IMR-90 (cell line): ENCODE results near the gene TBC1D17. TPM values are rescaled to one million over a fixed set of nuclear protein-coding genes. Genes with fewer than 3 reads are reported as not detected.

Experiments used
- ATAC-seq: fragments of 200-7000 bp; cut with Tn5 transposase; 2 replicates; pipeline ENCODE4 v1.9.1; 2020; ENCODE audit warnings: low read depth, mild to moderate bottlenecking, moderate library complexity
- BruUV-seq: library from RNA; stranded (reverse); fragments of 400-500 nt; replicated peaks from 2 replicates; lab custom pipeline; 2021; lab: Mats Ljungman, UMichigan
- CTCF ChIA-PET: fragments of 300-600 bp; formaldehyde crosslinking; extraction: SDS; loops from one replicate; lab custom pipeline; 2021; ENCODE audit warnings: antibody characterized with exemption; lab: Yijun Ruan, JAX
- POLR2A ChIA-PET: fragments of 300-600 bp; sonication (Branson Sonifier 250); formaldehyde crosslinking; loops from one replicate; lab custom pipeline; 2022; ENCODE audit warnings: antibody characterized with exemption; ENCODE audit not compliant: unreplicated experiment; lab: Charles Lee
- DNase-seq: peaks from one replicate; pipeline ENCODE4 v3.0.0; 2013
- H2AFZ ChIP-seq: replicated peaks from 2 replicates; pipeline ENCODE3; 2013; ENCODE audit warnings: low read length, mild to moderate bottlenecking; ENCODE audit not compliant: poor library complexity
- H2AK5ac ChIP-seq: 2 replicates; pipeline ENCODE4 v1.6.1; 2013; ENCODE audit warnings: low read depth, low read length, inconsistent platforms
- H2AK9ac ChIP-seq: replicated peaks from 2 replicates; pipeline ENCODE3; 2013; ENCODE audit warnings: mild to moderate bottlenecking, low read depth, low read length, moderate library complexity; ENCODE audit not compliant: poor library complexity
- H2BK120ac ChIP-seq: 2 replicates; pipeline ENCODE4 v1.6.1; 2013; ENCODE audit warnings: low read depth, low read length, inconsistent platforms
- H2BK15ac ChIP-seq: 3 replicates; pipeline ENCODE4 v1.6.1; 2013; ENCODE audit warnings: low read depth, low read length, inconsistent platforms
- H2BK20ac ChIP-seq: 2 replicates; pipeline ENCODE4 v1.6.1; 2013; ENCODE audit warnings: low read depth, mild to moderate bottlenecking, inconsistent platforms, low read length, moderate library complexity
- H2BK5ac ChIP-seq: 2 replicates; pipeline ENCODE4 v1.6.1; 2013; ENCODE audit warnings: mild to moderate bottlenecking, low read depth, low read length, inconsistent platforms; ENCODE audit not compliant: poor library complexity, severe bottlenecking
- H3K14ac ChIP-seq: replicated peaks from 2 replicates; pipeline ENCODE4 v1.6.1; 2013; ENCODE audit warnings: low read depth, low read length, inconsistent platforms
- H3K18ac ChIP-seq: 2 replicates; pipeline ENCODE4 v1.6.1; 2013; ENCODE audit warnings: low read depth, low read length, control low read depth
- H3K23ac ChIP-seq: 2 replicates; pipeline ENCODE4 v1.6.1; 2013; ENCODE audit warnings: low read depth, low read length, inconsistent platforms
- H3K27ac ChIP-seq: 2 replicates; pipeline ENCODE4 v1.5.1; 2013; ENCODE audit warnings: mild to moderate bottlenecking, control low read depth, low read length; ENCODE audit not compliant: insufficient read depth
- H3K27me3 ChIP-seq: 2 replicates; pipeline ENCODE4 v1.6.1; 2013; ENCODE audit warnings: low read length; ENCODE audit not compliant: control insufficient read depth, insufficient read depth
- H3K36me3 ChIP-seq: 2 replicates; pipeline ENCODE4 v1.6.1; 2013; ENCODE audit warnings: low read length, mixed read lengths; ENCODE audit not compliant: control insufficient read depth, insufficient read depth
- H3K4ac ChIP-seq: 2 replicates; pipeline ENCODE4 v1.6.1; 2013; ENCODE audit warnings: low read depth, low read length, inconsistent platforms
- H3K4me1 ChIP-seq: 2 replicates; pipeline ENCODE4 v1.6.1; 2013; ENCODE audit warnings: low read length, mixed read lengths; ENCODE audit not compliant: control insufficient read depth, insufficient read depth
- H3K4me2 ChIP-seq: 2 replicates; pipeline ENCODE4 v1.6.1; 2013; ENCODE audit warnings: low read depth, mild to moderate bottlenecking, control low read depth, low read length, moderate library complexity
- H3K4me3 ChIP-seq: 2 replicates; pipeline ENCODE4 v1.5.1; 2013; ENCODE audit warnings: low read depth, mild to moderate bottlenecking, control low read depth, low read length, moderate library complexity; ENCODE audit not compliant: insufficient read depth
- H3K56ac ChIP-seq: 2 replicates; pipeline ENCODE4 v1.6.1; 2013; ENCODE audit warnings: low read length, inconsistent platforms; ENCODE audit not compliant: insufficient read depth; ENCODE audit errors: extremely low read depth
- H3K79me1 ChIP-seq, 2 experiments: 2 replicates each; pipeline ENCODE4 v1.6.1; 2013; ENCODE audit warnings: low read length in 2 of 2, inconsistent platforms in 1 of 2, low read depth in 1 of 2
- H3K9ac ChIP-seq: 2 replicates; pipeline ENCODE4 v1.6.1; 2013; ENCODE audit warnings: low read depth, low read length, control low read depth
- H3K9me1 ChIP-seq: 2 replicates; pipeline ENCODE4 v1.6.1; 2013; ENCODE audit warnings: low read length, inconsistent platforms; ENCODE audit not compliant: insufficient read depth
- H3K9me3 ChIP-seq: 2 replicates; pipeline ENCODE4 v1.6.1; 2013; ENCODE audit warnings: low read length; ENCODE audit not compliant: control insufficient read depth, insufficient read depth
- H4K20me1 ChIP-seq: 2 replicates; pipeline ENCODE4 v1.6.1; 2013; ENCODE audit warnings: low read length, inconsistent platforms; ENCODE audit not compliant: insufficient read depth
- H4K5ac ChIP-seq: 2 replicates; pipeline ENCODE4 v1.6.1; 2013; ENCODE audit warnings: mild to moderate bottlenecking, low read depth, low read length, control low read depth
- H4K8ac ChIP-seq, 2 experiments: 2 replicates each; pipeline ENCODE4 v1.6.1; 2013; ENCODE audit warnings: low read depth in 2 of 2, low read length in 2 of 2, control low read depth in 1 of 2, inconsistent platforms in 1 of 2
- H4K91ac ChIP-seq: 2 replicates; pipeline ENCODE4 v1.6.1; 2013; ENCODE audit warnings: low read depth, low read length, inconsistent platforms; ENCODE audit not compliant: insufficient read depth
- BHLHE40 ChIP-seq: fragments of 150-350 bp; IDR thresholded peaks from 2 replicates; pipeline ENCODE4 v1.6.1; 2016; ENCODE audit warnings: mild to moderate bottlenecking, low read depth, low read length
- CHD1 ChIP-seq: IDR thresholded peaks from 2 replicates; pipeline ENCODE4 v1.6.1; 2012; ENCODE audit warnings: low read depth, low read length, improper control_type of control experiment
- ELK1 ChIP-seq: fragments of 150-350 bp; IDR thresholded peaks from 2 replicates; pipeline ENCODE4 v1.6.1; 2016; ENCODE audit warnings: low read depth, mild to moderate bottlenecking, low read length, moderate library complexity, borderline replicate concordance
- FOS ChIP-seq: fragments of 150-350 bp; IDR thresholded peaks from 2 replicates; pipeline ENCODE4 v1.6.1; 2016; ENCODE audit warnings: low read depth, low read length
- MAFK ChIP-seq: IDR thresholded peaks from 2 replicates; pipeline ENCODE4 v1.6.1; 2012; ENCODE audit warnings: low read depth, low read length, improper control_type of control experiment
- MAZ ChIP-seq: IDR thresholded peaks from 2 replicates; pipeline ENCODE4 v1.6.1; 2012; ENCODE audit warnings: low read depth, mild to moderate bottlenecking, low read length, improper control_type of control experiment, moderate library complexity, borderline replicate concordance
- MXI1 ChIP-seq: IDR thresholded peaks from 2 replicates; pipeline ENCODE4 v1.6.1; 2012; ENCODE audit warnings: low read depth, mild to moderate bottlenecking, low read length, moderate library complexity, borderline replicate concordance
- NFE2L2 ChIP-seq: fragments of 150-350 bp; IDR thresholded peaks from 2 replicates; pipeline ENCODE4 v1.6.1; 2016; ENCODE audit warnings: low read depth, mild to moderate bottlenecking, low read length
- POLR2A ChIP-seq: IDR thresholded peaks from 2 replicates; pipeline ENCODE4 v1.6.1; 2012; ENCODE audit warnings: mild to moderate bottlenecking, low read depth, low read length
- RAD21 ChIP-seq: IDR thresholded peaks from 2 replicates; pipeline ENCODE4 v1.6.1; 2012; ENCODE audit warnings: low read length, improper control_type of control experiment
- RCOR1 ChIP-seq: IDR thresholded peaks from 2 replicates; pipeline ENCODE4 v1.6.1; 2012; ENCODE audit warnings: mild to moderate bottlenecking, low read length, improper control_type of control experiment; ENCODE audit not compliant: insufficient replicate concordance
- RFX5 ChIP-seq: IDR thresholded peaks from 2 replicates; pipeline ENCODE4 v1.8.0; 2012; ENCODE audit warnings: low read depth, mild to moderate bottlenecking, low read length, moderate library complexity
- SMC3 ChIP-seq: fragments of 150-350 bp; IDR thresholded peaks from 2 replicates; pipeline ENCODE4 v1.6.1; 2016; ENCODE audit warnings: low read depth, mild to moderate bottlenecking, antibody characterized with exemption, low read length, moderate library complexity
- WGBS, 2 experiments: methylation state at CpG; one replicate each; pipeline versions ENCODE4 v1.1.5 to v1.1.7; 2013; ENCODE audit warnings: missing lambda C conversion rate in 2 of 2; ENCODE audit not compliant: insufficient read length in 1 of 2; ENCODE audit errors: extremely low coverage in 2 of 2; 5-methylcytosine and 5-hydroxymethylcytosine counted together
- dilution Hi-C: fragments of 300-500 bp; cut with HindIII; formaldehyde crosslinking; loops from one replicate; pipeline ENCODE4 v1.14.3; 2018; ENCODE audit warnings: low sequenced_read_pairs; ENCODE audit not compliant: unreplicated experiment
- in situ Hi-C: fragments of 300-500 bp; cut with MboI; formaldehyde crosslinking; loops from 3 replicates; pipeline ENCODE4 v1.14.3; 2019; ENCODE audit warnings: low sequenced_read_pairs, inconsistent platforms, mixed read lengths
- intact Hi-C: fragments of 100-400 bp; cut with micrococcal nuclease; formaldehyde crosslinking; loops from 2 replicates; pipeline ENCODE4 v1.10.0; 2022
- polyA plus RNA-seq, 3 experiments: library from polyadenylated mRNA; depleted of rRNA; stranded (reverse); fragments of >200 nt; gene quantifications; 2 replicates each; pipeline ENCODE4 v1.2.3, GENCODE V29; 2012; ENCODE audit warnings: low replicate concordance in 1 of 3
- total RNA-seq: library from RNA; depleted of rRNA; stranded (reverse); fragments of >200 nt; gene quantifications from 2 replicates; pipeline ENCODE4 v1.2.3, GENCODE V29; 2012

The TBC1D17 gene
- total and polyA plus RNA-seq, 2 of the 4 experiments (the other 2 are of a cell fraction): 1.1 to 27.8 TPM

GRCh38 chr19:49891393-49891792 is 13.9 kb downstream of the TBC1D17 start:
- Histone ChIP-seq H3K27me3 (peaks cover 8% of the 10 kb centered on the region; the same call in 1 of the 2 replicates), H4K20me1 (no peaks in the 10 kb centered on the region), H3K79me1 (no peaks in the 10 kb centered on the region), H3K27ac (no peak overlapping the region), H2BK5ac (no peak overlapping the region), H2AK9ac (no peak overlapping the region), H3K4me3 (no peak overlapping the region), H3K14ac (no peak overlapping the region), H4K91ac (no peak overlapping the region), H3K4me1 (peaks cover 2% of the 10 kb centered on the region; the same call in 1 of the 2 replicates), H3K18ac (no peak overlapping the region), H3K23ac (no peak overlapping the region), H3K56ac (no peak overlapping the region), H3K36me3 (peaks cover 5% of the 10 kb centered on the region; the same call in 1 of the 2 replicates), H2BK120ac (no peak overlapping the region), H4K5ac (no peak overlapping the region), H4K8ac (no peak overlapping the region), H3K4ac (no peak overlapping the region), H3K4me2 (no peak overlapping the region), H3K9me3 (no peaks in the 10 kb centered on the region), H2AK5ac (0 out of 2 replicates have a peak overlapping the region, but pooled peaks have one; percentile 16), H2AFZ (peak overlapping the region; percentile 33), H3K9me1 (no peaks in the 10 kb centered on the region), H2BK20ac (no peak overlapping the region), H3K9ac (no peak overlapping the region), H2BK15ac (no peak overlapping the region)
- CTCF ChIA-PET: interaction anchor here (0.6 kb wide), 1 partner anchor 44 kb away, joined by 10 read pairs; no protein-coding TSS in a partner anchor
- 81% methylated on average over 5 of the region's 17 CpGs; no CpG with 5 or more reads in 1 of the 2 experiments for WGBS, 2 experiments
- intact Hi-C loops: no loop called here
- no peak for DNase-seq
- in situ Hi-C loops: no loop called here
- POLR2A ChIA-PET: no interaction called here
- TF ChIP-seq CHD1: no peak
- TF ChIP-seq RCOR1: no peak
- TF ChIP-seq SMC3: no peak
- no peak for TF ChIP-seq RFX5
- TF ChIP-seq RAD21: no peak
- TF ChIP-seq MAZ: no peak
- no peak for TF ChIP-seq ELK1
- TF ChIP-seq POLR2A: no peak
- no peak for TF ChIP-seq FOS
- TF ChIP-seq MAFK: no peak
- no peak for TF ChIP-seq NFE2L2
- TF ChIP-seq MXI1: no peak
- TF ChIP-seq BHLHE40: no peak
- dilution Hi-C loops: no loop called here
- ATAC-seq: no peak
- no TSS peak for BruUV-seq
